G401 (cell line): Measurements from ENCODE around the gene ELL3. TPM values are rescaled to one million over a fixed set of nuclear protein-coding genes. Genes with fewer than 3 reads are reported as not detected.

Experiments used
- DNase-seq: peaks from one replicate; pipeline ENCODE4 v3.0.0-alpha.2; 2015; ENCODE audit warnings: low spot score
- in situ Hi-C: cut with HindIII; loops from 2 replicates; pipeline ENCODE4 v1.10.0; 2016; ENCODE audit warnings: low sequenced_read_pairs, mixed read lengths
- total RNA-seq: library from RNA; depleted of rRNA; stranded (reverse); fragments of >200 nt; shearing (Covaris generic); gene quantifications from 2 replicates; pipeline ENCODE4 v1.2.3, GENCODE V29; 2014

Gene ELL3
- total RNA-seq, 1 experiment from 2014 or later: 44.6 TPM

DNA sequence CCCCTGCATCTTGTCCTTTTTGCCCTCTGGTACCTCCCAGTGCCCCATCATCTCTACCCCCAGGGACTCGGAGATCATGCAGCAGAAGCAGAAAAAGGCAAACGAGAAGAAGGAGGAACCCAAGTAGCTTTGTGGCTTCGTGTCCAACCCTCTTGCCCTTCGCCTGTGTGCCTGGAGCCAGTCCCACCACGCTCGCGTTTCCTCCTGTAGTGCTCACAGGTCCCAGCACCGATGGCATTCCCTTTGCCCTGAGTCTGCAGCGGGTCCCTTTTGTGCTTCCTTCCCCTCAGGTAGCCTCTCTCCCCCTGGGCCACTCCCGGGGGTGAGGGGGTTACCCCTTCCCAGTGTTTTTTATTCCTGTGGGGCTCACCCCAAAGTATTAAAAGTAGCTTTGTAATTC is 16.9 kb upstream of the ELL3 start:
- DNase-seq: no peak
- in situ Hi-C loops: no loop called here

DNA sequence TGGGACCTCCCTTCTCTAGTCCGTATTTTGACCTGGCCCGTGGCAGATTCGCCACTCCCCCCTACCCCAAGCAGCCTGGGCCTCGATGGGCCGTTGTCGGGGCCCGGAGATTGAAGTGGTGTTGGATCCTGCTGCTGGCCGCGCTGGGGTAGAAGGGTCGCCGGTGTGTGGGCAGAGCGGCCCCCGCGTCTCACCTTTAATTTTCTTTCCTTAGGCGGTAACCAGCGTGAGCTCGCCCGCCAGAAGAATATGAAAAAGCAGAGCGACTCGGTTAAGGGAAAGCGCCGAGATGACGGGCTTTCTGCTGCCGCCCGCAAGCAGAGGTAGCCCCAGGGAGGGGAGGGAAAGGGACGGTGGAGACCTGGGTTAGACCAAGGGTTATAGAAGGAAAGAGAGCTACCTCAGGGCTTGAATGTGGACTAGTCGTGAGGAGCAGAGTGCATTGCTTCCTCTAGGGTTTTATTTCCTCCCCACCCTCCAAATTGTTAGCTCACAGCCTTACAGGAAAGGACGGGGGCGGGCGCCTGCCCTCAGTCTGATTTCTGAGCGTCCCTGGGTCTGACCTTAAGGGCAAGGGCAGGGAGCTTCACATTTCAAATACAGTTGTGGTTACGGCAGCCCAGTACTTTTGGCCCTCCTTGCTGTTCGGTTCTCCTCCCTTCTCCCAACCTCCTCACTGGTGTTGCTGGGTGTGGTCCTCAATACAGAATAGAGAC is 16.2 kb upstream of the ELL3 start:
- DNase-seq: no peak

DNA sequence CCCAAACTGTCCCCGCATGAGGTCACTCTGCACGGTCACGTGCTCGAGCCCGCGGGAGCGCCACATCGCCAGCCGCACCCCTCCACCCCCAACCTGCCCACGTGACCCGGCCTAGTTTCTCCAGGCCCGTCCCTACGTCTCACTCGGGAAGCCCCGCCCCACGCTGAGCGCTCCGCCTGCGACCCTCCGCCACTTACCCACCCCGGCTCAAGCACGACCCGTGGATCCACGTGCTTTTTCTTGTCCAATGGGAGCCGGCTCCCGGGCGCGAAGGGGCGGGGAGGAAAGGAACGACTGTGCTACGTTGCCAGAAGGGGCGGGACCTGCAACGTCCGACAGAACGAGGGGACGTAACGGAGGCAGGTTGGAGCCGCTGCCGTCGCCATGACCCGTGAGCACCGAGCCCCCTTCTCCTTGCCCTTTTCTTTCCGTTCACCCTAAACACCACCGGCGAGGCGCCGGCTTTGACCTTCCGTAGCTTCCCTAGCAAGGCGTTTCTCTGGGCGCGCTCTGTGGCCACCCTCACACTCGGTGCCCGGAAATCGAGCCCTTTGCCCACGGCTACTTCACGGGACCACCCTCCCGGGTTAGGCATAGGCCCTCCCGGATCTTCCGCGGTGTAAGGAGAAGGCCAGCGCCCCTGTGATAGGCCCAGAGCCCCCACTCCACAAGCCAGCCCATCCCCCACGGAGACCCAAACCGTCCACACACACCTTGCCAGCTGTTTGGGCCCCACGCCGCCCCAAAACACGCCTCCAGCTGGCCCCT is 15.4 kb upstream of the ELL3 start, which contains the start of gene SERF2:
SERF2 (plus strand) TSS at position 328 of the 768 bp plus-strand sequence; CDS start at position 385, 57 bp downstream.
- in situ Hi-C loops: no loop called here
- peak; percentile 100 for DNase-seq

More for the DNA sequence above, 16.2 kb upstream of the ELL3 start:
- in situ Hi-C loops: no loop called here

DNA sequence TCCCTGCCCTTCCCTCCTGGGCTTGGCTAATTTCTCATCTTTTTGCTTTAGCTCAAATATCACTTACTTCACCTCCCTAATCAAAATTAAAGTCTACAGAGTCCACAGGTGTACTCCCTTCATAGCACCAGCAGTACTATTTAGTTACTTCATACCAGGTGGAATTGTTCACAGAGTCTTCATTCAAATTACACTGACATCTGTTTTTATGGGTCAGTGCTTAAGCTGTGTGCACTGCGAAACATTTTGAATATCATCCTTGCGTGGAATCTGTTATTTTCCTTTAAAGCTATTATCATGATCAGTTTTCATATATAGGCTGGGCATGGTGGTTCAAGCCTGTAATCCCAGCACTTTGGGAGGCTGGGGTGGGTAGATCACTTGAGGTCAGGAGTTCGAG is 12.6 kb upstream of the ELL3 start:
- in situ Hi-C loops: no loop called here
- DNase-seq: no peak

DNA sequence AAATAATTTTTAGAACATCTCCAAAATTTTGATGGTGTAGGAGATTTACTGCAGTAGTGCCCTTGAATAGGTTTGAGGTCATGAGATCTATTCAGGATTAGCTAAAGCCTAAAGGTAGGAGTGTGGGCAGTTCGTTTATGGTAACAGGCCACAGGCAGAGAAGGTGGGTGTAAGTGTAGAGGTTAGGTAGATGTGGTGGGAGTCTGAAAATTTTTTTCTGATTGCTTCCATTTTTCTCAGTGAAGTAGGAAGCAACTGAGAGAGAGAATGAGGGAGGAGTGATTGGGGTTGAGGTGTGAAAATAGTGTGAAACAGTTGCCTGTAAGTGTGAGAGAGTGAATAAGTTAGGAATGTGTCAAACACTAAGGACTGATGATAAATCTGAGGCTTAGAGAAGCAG is 2.2 kb upstream of the ELL3 start:
- in situ Hi-C loops: loop anchor here (10.0 kb wide), 1 partner anchor 86 kb away; no protein-coding TSS in a partner anchor
- no peak for DNase-seq

DNA sequence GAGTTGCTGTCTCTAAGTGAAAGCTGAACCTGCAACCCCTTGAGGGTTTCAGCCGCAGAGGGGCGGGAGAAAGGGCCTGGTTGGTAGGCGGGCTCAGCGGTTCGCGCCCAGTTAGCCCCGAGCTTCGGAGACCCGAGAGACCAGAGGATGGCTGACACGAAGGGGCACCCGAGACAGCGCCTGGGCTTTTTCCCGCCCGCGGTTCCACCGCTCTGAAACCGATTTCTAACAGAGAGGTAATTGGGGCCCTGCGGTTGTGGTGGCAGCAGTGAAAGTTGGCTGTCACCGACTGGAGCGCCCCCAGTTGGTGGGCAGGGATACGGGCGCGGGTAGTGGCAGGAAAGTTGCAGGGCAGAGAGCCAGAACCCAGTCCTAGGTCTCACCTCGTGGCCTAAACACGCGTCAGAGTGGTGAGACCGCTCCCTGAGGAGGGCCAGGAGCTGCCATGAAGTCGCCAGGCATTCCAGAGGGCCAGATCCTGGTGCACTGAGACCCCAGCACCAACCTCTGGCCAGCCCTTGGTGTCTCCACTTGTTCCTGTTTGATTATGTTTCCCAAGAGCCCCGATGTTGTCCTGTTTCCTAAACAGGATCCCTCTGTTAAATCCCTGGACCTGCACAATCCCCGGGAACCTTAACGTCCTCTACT is 625 bp upstream of the ELL3 start:
- peak; percentile 71 for DNase-seq
- in situ Hi-C loops: loop anchor here (10.0 kb wide), 1 partner anchor 87 kb away; no protein-coding TSS in a partner anchor

DNA sequence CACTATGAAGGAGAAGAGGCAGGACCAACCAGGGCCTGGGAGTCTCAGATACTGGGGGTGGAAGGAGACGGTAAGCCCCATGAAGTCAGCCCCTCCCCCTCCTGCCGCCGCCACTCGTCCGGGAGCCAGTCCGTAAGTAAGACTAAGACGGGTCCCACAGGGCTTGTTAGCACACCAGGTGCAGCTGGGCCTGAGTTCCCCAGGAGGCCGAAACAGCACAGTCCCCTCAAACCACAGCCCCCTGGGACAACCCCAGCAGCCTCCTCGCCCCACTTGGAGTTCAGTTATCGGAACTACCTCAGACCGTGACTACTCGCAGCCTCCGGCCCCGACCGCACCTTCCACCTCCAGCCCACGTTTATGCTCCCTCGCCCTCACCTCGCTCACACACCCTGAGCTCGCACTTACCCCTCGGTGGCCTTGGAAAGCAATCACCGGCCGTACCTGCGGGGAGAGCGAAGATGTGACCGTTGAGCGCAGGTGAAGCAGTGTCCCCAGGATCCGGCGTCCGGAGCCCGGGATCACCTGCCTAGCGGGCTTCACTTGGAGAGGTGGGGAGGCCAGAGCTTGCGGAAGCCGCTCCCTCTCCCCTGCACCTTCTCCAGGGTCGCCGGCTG is 557 bp downstream of the ELL3 start:
- in situ Hi-C loops: loop anchor here (10.0 kb wide), 1 partner anchor 89 kb away; no protein-coding TSS in a partner anchor
- DNase-seq: peak; percentile 41

DNA sequence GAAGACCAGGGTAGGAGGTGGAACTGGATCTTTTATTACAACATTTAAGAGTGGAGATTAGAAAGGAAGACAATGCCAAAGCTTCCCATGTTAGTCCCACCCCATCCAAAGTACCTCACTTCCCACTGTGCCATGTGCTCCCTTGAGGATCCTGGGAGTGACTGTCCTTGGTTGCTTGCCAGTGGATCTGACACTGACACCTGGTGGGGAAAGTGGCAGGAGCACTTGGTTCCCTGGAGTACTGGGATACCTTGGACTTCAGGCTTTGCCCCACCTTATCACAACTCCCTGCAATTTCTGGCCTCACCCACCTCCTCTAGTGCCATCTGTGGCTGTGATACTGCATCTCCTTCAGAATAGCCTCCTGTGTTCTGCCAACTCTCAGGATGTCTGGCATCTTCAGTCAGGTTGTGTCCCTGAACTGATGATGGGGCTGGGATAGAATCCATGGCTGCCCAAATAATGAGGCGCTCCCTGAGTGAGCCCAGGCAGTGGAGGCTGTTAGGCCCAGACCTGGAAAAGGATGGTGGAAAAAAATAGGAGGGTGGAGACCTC is 1.3 kb downstream of the ELL3 start:
- in situ Hi-C loops: loop anchor here (10.0 kb wide), 1 partner anchor 89 kb away; no protein-coding TSS in a partner anchor
- DNase-seq: peak; percentile 75

DNA sequence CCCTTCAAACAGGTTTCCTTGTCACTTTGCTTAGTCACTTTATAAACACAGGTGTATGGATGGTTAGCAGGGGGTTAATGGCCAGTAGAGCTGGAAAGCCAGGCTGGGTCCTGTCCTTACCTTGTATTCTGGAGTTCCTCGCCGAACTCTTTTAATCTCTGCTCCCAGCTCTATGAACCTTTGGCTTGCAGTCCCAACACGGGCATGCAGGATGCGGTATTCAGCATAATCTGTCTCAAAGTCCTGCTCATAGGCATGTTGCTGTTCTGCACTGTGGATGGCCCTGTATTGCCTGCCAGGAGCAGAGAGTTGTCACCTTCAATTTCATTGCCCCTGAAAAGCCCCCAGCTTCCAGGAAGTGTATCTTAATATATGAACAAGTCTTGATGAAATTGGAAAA is 2.7 kb downstream of the ELL3 start:
- in situ Hi-C loops: loop anchor here (10.0 kb wide), 1 partner anchor 91 kb away; no protein-coding TSS in a partner anchor
- DNase-seq: no peak

DNA sequence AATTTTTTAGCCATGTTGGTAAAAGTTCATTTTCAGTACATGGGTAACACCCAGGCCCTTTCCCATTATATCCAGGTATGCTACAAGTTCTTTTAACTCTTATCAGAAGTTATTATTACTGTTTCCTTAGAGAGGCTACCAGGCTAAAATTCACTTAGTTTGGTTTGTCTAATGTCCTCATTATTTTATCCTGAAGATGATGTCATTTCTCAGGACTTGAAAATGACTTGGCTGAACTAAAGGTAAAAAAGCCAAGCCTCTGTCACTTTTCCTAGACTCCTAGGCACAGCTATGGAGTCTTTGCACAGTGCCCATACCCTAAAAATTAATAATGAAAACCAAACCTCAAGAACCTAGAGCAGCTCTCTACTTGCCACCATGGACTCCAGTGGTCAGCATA is 4.1 kb downstream of the ELL3 start:
- DNase-seq: no peak
- in situ Hi-C loops: loop anchor here (10.0 kb wide), 1 partner anchor 92 kb away; no protein-coding TSS in a partner anchor

DNA sequence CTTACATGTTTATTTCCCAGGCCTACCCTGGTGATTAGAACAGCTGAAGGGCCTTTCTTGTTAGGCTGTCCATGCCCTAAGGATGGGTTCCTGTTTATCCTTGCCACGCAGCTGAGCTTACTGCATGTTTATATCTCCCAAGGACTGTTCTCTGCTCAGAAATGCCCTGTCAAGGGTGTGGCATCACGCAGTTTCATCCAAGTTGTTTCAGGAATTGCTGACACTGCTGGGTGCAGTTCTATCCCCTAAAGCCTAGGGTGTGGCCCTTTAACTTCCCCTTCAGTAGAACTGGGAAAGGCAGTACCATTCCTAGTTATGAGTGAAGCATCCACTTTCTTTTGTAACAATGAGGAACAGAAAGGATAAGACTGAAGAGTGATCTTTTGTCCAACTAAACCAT is 5.0 kb downstream of the ELL3 start:
- in situ Hi-C loops: loop anchor here (10.0 kb wide), 1 partner anchor 93 kb away; no protein-coding TSS in a partner anchor
- no peak for DNase-seq

DNA sequence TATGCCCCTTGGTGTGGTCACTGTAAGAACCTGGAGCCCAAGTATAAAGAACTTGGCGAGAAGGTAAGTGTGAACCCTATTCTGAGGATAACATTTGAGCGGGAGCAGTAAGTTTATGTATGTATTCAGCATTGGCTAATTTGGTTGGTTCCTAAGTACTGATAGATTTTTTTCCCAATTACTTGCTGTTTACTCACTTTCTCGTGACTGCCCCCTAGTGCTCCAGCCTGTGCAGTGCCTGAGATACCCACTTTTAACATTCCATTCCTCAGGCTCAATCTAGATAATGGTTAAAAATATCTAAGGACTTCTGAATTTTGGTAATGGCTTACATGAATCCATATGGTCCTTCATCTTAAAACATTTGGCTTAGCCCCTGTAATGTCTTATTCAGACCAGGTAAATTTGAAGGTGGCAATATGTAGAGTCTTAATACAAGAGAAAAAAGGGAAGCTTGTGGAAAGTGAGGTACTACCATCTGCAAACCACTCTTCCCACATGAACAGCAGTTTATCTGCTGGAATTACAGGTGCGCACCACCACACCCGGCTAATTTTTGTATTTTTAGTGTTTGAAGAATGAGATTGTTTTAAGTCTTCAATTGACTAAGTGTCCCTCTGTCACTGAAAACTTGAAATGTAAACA is 7.1 kb downstream of the ELL3 start:
- DNase-seq: peak; percentile 79
- in situ Hi-C loops: loop anchor here (10.0 kb wide), 1 partner anchor 95 kb away; no protein-coding TSS in a partner anchor

DNA sequence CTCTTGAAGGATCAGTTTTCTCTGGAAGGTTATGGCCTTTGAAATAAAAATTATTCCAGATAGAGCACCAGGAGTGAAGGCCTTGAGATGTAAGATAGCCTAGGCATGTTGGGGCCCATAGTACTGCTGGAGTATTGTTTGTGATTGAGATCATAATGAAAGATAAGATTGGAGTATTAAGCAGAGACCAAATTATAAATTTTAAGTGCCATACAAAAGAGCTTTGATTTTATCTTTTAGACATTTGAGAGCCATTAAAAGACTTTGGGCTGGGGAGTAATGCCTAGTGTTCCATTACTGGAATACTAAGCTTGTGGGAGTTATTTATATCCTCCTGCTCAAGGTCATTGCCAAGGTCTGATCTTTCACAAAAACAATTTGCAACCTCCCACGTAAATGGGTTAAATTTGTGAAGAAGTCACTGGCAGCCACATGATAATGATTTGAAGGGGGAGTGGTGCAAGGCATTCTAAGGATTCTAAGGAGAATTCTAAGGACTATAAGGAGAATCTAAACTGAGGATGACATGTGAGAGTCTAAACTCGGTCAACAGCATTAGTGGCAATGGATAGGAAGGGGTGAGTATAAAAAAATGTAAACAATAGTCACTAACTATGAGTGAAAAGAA is 12.8 kb downstream of the ELL3 start:
- in situ Hi-C loops: no loop called here
- no peak for DNase-seq

DNA sequence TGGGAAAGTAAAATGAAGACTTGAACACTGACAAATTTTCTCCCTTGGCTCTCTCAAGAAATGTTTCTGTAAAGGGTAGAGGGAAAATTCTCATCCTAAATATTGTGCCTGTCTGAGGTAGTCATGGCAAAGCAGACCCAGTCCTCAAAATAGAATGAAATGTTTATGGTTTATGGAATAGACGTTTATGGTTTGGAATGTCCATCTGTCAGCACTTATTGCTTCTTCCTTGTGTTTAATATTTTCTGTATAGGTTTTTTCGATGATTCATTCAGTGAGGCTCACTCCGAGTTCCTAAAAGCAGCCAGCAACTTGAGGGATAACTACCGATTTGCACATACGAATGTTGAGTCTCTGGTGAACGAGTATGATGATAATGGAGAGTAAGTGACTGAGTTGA is 13.9 kb downstream of the ELL3 start:
- no peak for DNase-seq
- in situ Hi-C loops: no loop called here

DNA sequence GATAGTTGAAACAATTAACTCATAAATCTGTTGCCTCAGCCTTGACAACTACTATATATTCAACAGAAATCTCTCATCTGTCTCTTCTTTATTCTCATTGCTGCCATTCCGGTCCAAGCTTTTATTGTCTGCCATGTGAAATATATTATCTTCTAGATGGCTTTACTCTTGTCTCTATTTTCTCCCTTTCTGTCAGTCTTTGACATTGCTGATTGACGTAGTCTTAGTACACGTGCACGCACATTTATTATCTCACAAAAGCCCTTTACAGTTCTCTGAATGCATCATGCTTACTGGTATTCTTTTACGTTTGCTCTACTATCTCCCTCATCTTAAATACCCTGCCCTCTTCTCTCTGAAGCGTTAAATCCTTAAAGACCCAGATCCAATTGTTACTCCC is 24.9 kb downstream of the ELL3 start:
- no peak for DNase-seq
- in situ Hi-C loops: no loop called here

DNA sequence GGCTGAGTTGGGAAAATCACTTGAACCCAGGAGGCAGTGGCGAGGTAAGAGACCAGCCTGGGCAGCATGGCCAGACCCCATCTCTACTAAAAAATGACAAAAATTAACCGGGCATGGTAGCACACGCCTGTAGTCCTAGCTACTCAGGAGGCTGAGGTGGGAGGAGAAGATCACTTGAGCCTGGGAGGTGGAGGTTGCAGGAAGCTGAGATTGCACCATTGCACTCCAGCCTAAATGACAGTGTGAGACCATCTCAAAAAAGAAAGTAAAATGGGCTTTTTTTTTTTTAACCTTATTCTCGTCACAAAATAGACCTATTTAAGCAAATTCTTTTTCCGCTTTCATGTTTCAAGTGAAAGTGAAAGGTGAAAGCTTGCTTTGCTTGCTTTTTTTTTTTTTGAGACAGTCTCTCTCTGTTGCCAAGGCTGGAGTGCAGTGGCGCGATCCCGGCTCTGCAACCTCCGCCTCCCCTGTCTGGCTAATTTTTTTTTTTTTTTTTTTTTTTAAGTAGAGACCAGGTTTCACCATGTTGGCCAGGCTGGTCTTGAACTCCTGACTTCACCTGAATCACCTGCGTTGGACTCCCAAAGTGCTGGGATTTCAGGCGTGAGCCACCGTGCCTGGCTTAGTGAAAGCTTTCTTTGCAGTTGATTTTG is 26.9 kb downstream of the ELL3 start:
- DNase-seq: no peak
- in situ Hi-C loops: no loop called here

DNA sequence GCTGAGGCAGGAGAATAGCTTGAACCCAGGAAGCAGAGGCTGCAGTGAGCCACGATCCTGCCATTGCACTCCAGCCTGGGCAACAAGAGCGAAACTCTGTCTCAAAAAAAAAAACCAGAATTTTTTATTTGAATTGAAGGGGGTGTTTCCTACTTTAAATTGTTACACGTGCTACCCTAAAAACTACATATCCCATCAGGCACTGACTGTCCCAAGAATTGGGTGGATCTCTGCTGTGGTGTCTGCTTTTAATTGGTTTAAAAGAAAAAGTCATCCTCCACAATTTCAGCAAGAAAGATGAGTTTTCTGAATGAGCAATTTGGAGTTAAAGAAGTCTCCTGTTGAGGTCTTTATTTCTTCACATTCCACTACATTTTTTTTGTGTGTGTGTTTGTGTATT is 28.4 kb downstream of the ELL3 start:
- no peak for DNase-seq
- in situ Hi-C loops: no loop called here
